HCT116 (cell line): ENCODE results near the gene TMIGD2.

Source experiments
- CTCF ChIP-seq, 3 experiments: fragments of 200-600 bp in 1 of 3; sonication (generic) in 1 of 3; IDR thresholded peaks in 2 of 3; conservative IDR thresholded peaks in 1 of 3; 2 replicates each; pipeline ENCODE4 v1.5.1; 2012 to 2017; ENCODE audit warnings: low read depth in 2 of 3, low read length in 2 of 3, antibody characterized with exemption in 1 of 3, borderline replicate concordance in 1 of 3, control low read depth in 1 of 3, mild to moderate bottlenecking in 1 of 3, mixed read lengths in 1 of 3, mixed run types in 1 of 3, moderate library complexity in 1 of 3; ENCODE audit not compliant: insufficient read depth in 1 of 3
- EGR1 ChIP-seq: IDR thresholded peaks from 2 replicates; pipeline ENCODE4 v1.6.1; 2012; ENCODE audit warnings: low read depth
- POLR2AphosphoS5 ChIP-seq: IDR thresholded peaks from 2 replicates; pipeline ENCODE4 v1.6.1; 2011; ENCODE audit warnings: mild to moderate bottlenecking, low read depth, low read length, moderate library complexity
- SP1 ChIP-seq: IDR thresholded peaks from 2 replicates; pipeline ENCODE4 v1.6.1; 2012; ENCODE audit warnings: low read depth
- YY1 ChIP-seq: IDR thresholded peaks from 2 replicates; pipeline ENCODE4 v1.6.1; 2011; ENCODE audit warnings: low read length, low read depth, moderate library complexity, mild to moderate bottlenecking; ENCODE audit not compliant: insufficient replicate concordance; ENCODE audit errors: extremely low read depth
- TF ChIP-seq, protein P1 (sequence below): IDR thresholded peaks from 2 replicates; pipeline ENCODE4 v1.6.1; 2012
- TF ChIP-seq, protein P2 (sequence below): IDR thresholded peaks from 2 replicates; pipeline ENCODE4 v1.6.1; 2011; ENCODE audit warnings: mild to moderate bottlenecking, low read length, moderate library complexity; ENCODE audit not compliant: insufficient replicate concordance; ENCODE audit errors: extremely low read depth

DNA sequence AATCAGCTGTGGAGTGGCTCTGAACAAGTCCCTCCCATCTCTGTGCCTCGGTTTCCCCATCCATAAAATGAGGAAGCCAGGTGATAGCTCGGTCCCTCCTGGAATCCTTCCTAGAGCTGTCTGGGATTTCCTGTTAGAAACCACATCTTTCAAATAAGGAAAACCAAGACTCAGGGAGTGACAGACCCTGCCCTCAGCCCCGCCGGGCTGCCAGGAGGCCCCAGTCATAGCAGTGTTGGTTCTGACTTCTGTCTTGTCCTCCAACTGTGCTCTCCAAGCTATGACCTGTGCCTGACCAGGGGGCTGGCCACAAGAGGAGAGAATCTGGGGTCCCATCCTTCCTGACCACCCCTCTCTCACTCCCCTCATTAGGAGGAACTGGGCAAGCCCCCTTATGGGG lies 24.2 kb downstream of the TMIGD2 start:
- no peak for TF ChIP-seq CTCF (IDR thresholded peaks at IDR 0.05 in 2 of 3, conservative IDR thresholded peaks at IDR 0.05 in 1 of 3; ENCODE audit: borderline replicate concordance in 1 of 3, insufficient read depth in 1 of 3, low read depth in 2 of 3, low read length in 2 of 3)
- no peak for TF ChIP-seq EGR1
- no peak for TF ChIP-seq YY1
- TF ChIP-seq, protein P1, sequence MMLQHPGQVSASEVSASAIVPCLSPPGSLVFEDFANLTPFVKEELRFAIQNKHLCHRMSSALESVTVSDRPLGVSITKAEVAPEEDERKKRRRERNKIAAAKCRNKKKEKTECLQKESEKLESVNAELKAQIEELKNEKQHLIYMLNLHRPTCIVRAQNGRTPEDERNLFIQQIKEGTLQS: no peak
- no peak for TF ChIP-seq SP1
- TF ChIP-seq POLR2AphosphoS5: no peak
- TF ChIP-seq, protein P2, sequence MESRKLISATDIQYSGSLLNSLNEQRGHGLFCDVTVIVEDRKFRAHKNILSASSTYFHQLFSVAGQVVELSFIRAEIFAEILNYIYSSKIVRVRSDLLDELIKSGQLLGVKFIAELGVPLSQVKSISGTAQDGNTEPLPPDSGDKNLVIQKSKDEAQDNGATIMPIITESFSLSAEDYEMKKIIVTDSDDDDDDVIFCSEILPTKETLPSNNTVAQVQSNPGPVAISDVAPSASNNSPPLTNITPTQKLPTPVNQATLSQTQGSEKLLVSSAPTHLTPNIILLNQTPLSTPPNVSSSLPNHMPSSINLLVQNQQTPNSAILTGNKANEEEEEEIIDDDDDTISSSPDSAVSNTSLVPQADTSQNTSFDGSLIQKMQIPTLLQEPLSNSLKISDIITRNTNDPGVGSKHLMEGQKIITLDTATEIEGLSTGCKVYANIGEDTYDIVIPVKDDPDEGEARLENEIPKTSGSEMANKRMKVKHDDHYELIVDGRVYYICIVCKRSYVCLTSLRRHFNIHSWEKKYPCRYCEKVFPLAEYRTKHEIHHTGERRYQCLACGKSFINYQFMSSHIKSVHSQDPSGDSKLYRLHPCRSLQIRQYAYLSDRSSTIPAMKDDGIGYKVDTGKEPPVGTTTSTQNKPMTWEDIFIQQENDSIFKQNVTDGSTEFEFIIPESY: no peak
